ES-I3 (cell line): ENCODE data around the gene SYS1.
A peak's percentile ranks its signal among the peaks of the same experiment; 100 is the strongest.

ENCODE experiments used
- H3K36me3 ChIP-seq: 2 replicates; pipeline ENCODE4 v1.6.1; 2013; ENCODE audit warnings: mild to moderate bottlenecking, low read length, control low read depth, moderate library complexity; ENCODE audit not compliant: insufficient read depth
- H3K4me1 ChIP-seq: 2 replicates; pipeline ENCODE4 v1.6.1; 2013; ENCODE audit warnings: mild to moderate bottlenecking, control low read depth, low read length; ENCODE audit not compliant: insufficient read depth
- H3K9ac ChIP-seq: 2 replicates; pipeline ENCODE4 v1.6.1; 2013; ENCODE audit warnings: low read depth, mild to moderate bottlenecking, low read length, moderate library complexity
- H3K9me3 ChIP-seq: 2 replicates; pipeline ENCODE4 v1.6.1; 2013; ENCODE audit warnings: mild to moderate bottlenecking, low read length, moderate library complexity; ENCODE audit not compliant: control insufficient read depth, insufficient read depth

The SYS1 gene

DNA sequence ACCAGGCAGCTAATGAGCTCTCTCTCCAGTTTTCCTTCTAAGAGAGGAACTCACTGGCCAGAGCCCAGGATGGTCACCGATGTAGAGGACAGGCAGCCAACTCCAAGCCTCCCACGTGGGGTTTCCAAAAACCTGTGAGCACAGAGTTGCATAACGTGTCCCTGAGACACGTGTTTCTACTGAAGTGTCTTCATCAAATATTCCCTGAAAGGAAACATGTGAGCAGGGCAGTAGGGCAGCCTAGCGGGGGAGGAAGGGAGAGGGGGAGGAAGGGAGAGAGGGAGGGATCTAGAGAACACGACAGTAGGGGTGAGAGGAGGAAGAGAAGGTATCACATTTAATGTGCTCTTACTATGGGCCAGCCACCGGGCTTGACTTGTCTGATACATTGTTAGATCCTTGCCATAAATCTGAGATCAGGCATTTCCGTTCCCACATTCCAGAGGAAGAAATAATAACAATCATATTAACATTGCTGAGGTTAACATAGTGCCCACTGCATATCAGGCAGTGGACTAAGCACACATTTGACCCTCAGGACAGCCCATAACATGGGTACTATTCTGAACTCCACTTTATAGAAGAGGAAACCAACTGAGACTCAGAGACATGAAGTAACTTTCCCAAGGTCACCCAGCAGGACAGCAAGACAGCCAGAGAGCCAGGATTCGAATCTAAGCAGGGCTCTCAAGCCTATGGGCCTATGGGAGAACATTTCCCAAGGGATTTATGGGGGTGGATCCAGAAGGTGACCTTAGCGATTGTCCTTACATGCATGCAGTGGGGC is 4.5 kb upstream of the SYS1 start:
- H3K36me3 ChIP-seq: no peaks in the 10 kb centered on the region
- H3K4me1 ChIP-seq: peaks cover 23% of the 10 kb centered on the region
- H3K9ac ChIP-seq: no peak overlapping the region
- no peaks in the 10 kb centered on the region for H3K9me3 ChIP-seq

DNA sequence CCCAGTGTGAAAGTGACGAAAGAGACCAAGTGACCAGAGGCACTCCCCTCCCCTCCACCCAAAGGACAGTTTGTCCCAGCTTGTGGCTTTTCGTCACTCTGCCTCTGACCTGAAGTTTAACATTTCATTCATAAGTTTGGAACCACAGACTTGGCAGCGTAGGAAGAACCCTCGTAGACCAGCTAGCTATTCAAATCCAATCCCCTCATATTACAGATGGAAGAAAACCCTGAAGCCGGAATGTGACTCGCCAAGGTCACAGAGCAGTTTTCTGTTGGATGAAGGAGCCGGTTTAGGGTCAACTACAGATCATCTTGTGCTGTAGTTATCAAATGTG is 3.9 kb upstream of the SYS1 start:
- H3K4me1 ChIP-seq: peaks cover 27% of the 10 kb centered on the region
- no peaks in the 10 kb centered on the region for H3K36me3 ChIP-seq
- no peaks in the 10 kb centered on the region for H3K9me3 ChIP-seq
- H3K9ac ChIP-seq: no peak overlapping the region

DNA sequence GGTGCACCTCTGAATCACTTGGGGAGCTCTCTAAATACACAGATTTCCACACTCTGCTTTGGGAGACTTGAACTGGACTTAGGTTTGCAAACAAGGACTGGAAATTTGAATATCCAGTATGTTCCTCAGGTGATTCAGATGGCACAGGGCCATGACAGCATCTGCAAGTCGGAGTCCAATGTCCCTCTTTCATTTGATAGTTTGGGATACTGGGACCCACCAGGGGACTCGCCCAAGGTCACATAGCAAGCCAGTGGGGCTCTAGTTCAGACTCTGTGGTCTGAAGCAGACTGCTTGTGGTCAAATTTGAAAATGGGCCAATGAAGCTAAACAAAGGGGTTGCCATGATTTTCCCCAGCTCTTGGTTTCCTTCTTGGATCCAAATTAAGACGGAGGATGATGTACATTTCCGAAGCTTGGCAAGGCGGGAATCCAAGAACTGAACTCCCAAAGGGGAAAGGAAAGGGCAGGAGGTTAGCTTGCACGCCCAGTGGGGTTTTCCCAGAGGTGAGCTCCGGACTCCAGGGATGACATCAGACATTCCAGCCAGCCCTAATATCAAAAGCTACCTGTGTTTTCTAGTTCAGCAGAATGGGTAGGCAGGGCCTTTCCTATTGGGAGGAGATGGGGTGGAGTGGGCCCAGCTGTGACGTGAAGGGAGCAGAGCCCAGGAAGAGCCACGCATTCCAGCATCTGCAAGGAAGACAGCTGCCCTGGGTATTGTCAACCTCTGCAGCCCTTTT is 3.4 kb upstream of the SYS1 start:
- Histone ChIP-seq H3K4me1 (peaks cover 27% of the 10 kb centered on the region), H3K9ac (no peak overlapping the region), H3K9me3 (no peaks in the 10 kb centered on the region), H3K36me3 (no peaks in the 10 kb centered on the region)

DNA sequence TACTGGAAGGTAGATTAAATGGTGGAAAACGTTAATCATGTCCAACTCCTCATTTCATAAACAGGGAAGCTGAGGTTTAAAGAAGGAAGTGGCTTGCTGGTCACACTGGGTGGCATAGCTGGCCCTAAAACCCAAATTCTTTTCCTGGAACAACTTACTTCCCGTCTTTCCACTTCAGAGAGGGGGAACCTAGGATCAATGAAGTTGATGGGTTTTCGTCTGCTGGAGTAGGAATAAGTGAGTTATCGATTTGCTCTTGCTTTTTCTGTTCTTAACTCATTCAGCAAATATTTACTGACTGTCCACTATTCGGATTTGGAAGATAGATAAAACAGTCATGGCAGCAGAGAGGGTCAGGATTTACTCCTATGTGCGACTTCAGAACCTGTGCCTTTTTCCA is 1.2 kb upstream of the SYS1 start:
- peaks cover 27% of the 10 kb centered on the region for H3K4me1 ChIP-seq
- no peak overlapping the region for H3K9ac ChIP-seq
- no peaks in the 10 kb centered on the region for H3K9me3 ChIP-seq
- H3K36me3 ChIP-seq: no peaks in the 10 kb centered on the region

DNA sequence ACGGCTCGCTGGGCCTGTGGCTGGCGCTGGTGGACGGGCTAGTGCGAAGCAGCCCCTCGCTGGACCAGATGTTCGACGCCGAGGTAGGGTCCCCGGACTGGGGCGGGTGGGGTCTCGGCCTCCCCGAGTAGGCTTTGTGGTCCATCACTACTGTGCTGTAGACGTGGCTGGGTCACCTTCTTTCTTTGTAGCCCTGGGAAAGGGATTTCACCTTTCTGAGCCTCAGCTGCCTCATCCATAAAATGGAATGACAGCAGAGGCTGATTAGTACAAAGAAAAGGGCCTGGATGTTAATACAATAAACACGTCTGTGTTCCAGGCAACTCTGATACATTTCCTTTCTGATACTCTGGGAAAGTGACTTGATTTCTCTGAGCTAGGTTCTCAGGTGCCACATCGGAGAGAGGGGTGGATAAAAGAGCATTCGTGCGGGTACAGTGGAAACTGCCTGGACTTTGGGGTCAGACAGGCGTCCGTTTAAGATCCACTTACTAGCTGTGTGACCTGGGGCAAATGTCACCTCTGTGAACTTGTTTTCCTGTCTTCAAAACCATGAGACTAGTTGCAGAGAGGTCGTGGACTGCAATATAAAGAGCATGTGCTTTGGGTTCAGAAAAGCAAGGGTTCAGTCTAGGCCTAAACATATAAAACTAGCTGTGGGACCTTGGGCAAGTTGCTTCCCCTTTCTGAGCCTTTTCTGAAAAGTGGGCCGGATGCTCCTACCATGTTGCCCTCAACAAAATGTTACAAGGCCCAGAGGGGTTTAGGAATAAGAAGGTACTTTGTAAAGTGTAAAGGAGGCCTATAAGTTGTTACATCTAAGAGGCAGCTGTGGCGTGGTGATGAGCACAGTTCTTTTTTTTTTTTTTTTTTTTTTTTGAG is 896 bp downstream of the SYS1 start:
- peaks cover 16% of the 10 kb centered on the region for H3K4me1 ChIP-seq
- no peaks in the 10 kb centered on the region for H3K9me3 ChIP-seq
- no peaks in the 10 kb centered on the region for H3K36me3 ChIP-seq
- peak overlapping the region; percentile 86; the same call in 1 of the 2 replicates for H3K9ac ChIP-seq

DNA sequence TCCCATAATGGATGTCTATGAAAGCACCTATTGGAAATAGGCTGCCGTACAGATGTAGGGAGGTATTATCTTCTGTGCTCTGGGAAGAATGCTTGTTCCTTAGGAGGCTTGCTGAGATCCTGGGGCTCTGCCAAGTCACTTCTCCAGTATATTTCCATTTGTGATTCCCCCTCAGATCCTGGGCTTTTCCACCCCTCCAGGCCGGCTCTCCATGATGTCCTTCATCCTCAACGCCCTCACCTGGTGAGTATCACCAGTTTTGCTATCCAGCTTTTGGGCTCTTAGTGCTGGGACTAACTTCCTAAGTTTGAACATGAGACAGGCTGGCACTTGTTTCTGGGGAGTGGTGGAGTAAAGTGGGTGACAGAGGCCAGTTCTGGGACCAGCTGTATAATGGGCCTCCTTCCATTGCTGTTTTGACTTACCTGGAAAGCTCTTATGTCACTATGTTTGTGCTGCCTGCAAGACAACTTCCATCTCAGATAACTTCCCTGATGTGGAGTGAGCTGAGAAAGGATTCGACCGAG is 2.6 kb downstream of the SYS1 start:
- Histone ChIP-seq H3K4me1 (peaks cover 4% of the 10 kb centered on the region; the same call in 1 of the 2 replicates), H3K9me3 (no peaks in the 10 kb centered on the region), H3K9ac (no peak overlapping the region), H3K36me3 (no peaks in the 10 kb centered on the region)

DNA sequence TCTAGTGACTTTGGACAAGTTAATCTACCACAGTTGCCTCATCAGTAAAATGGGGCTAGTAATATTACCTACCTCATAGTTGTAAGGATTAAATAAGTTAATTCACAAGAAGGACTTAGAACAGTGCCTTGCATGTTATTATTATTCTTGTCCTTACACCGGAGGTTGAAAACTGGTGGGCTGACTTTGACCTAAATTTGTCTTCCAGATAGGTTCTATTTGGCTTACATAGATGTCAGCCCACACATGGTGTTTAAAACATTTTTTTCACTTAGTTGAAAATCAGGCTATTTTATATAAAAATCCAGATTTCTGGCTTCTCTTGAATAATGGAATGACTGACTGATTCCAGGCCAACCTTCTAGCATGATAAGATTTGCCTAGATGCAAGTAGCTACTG is 3.2 kb downstream of the SYS1 start:
- Histone ChIP-seq H3K9me3 (no peaks in the 10 kb centered on the region), H3K36me3 (no peaks in the 10 kb centered on the region), H3K9ac (no peak overlapping the region), H3K4me1 (peaks cover 4% of the 10 kb centered on the region; the same call in 1 of the 2 replicates)

DNA sequence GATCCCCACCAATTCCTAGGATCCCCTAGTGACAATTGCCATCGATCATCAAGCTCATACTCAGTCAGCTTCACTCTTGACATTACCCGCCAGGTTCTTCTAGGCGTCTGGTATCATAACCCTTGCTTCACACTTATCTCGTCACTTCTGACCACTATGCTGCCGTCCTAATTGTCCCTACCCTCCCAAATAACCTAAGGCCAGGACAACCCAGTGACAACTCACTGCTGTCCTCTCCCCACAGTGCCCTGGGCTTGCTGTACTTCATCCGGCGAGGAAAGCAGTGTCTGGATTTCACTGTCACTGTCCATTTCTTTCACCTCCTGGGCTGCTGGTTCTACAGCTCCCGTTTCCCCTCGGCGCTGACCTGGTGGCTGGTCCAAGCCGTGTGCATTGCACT is 3.7 kb downstream of the SYS1 start:
- H3K4me1 ChIP-seq: peaks cover 4% of the 10 kb centered on the region; the same call in 1 of the 2 replicates
- H3K9me3 ChIP-seq: no peaks in the 10 kb centered on the region
- H3K36me3 ChIP-seq: no peaks in the 10 kb centered on the region
- H3K9ac ChIP-seq: no peak overlapping the region

DNA sequence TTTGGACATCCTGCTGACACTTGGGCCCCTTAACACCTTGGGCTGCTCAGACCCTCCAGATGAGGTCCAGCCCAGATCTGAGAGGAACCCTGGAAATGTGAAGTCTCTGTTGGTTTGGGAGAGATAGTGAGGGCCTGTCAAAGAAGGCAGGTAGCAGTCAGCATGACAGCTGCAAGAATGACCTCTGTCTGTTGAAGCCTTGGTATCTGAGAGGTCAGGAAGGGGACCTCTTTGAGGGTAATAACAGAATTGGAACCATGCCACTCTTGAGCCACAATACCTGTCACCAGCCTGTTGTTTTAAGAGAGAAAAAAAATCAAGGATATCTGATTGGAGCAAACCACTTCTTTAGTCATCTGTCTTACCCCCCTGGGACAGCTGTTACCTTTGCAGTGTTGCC is 4.2 kb downstream of the SYS1 start:
- H3K4me1 ChIP-seq: peaks cover 4% of the 10 kb centered on the region; the same call in 1 of the 2 replicates

DNA sequence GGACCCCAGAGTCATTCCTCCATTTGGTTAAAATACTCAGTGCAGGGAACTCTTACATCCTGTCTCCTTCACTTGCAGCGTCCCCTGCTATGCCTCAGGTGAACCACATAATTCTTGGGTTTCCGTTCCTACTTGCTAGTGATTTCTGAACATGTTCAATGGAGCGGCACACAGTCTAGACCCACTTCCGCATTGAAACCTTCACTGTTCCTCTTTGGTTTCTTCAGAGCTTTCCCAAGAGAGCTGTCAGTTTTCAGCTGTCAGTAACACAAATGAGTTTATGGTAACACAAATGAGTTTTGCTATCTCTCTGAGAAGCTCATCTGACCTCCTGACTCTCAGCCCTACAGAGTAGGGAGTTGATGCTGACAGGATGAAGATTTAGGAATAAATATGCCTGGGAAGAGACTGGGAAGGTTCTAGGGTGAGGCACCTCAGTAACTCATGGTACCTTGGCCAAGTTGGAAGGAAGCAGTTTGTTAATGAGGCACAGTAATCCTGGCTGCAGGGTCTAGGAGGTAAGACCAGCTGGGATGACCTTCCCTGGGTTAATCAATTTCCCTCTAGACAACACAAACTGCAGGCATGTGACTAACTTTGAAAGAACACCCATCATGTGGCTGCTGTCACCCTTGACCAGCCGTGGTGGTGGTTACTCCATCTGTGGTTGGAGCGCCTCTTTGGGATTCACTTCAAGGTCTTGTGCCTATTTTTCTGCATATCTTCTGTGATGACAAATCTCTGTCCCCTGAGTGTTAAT is 5.4 kb downstream of the SYS1 start:
- H3K36me3 ChIP-seq: no peaks in the 10 kb centered on the region
- H3K9me3 ChIP-seq: no peaks in the 10 kb centered on the region
- no peak overlapping the region for H3K9ac ChIP-seq
- peaks cover 4% of the 10 kb centered on the region; the same call in 1 of the 2 replicates for H3K4me1 ChIP-seq

More for the DNA sequence above, 4.2 kb downstream of the SYS1 start:
- Histone ChIP-seq H3K9ac (no peak overlapping the region), H3K9me3 (no peaks in the 10 kb centered on the region), H3K36me3 (no peaks in the 10 kb centered on the region)

DNA sequence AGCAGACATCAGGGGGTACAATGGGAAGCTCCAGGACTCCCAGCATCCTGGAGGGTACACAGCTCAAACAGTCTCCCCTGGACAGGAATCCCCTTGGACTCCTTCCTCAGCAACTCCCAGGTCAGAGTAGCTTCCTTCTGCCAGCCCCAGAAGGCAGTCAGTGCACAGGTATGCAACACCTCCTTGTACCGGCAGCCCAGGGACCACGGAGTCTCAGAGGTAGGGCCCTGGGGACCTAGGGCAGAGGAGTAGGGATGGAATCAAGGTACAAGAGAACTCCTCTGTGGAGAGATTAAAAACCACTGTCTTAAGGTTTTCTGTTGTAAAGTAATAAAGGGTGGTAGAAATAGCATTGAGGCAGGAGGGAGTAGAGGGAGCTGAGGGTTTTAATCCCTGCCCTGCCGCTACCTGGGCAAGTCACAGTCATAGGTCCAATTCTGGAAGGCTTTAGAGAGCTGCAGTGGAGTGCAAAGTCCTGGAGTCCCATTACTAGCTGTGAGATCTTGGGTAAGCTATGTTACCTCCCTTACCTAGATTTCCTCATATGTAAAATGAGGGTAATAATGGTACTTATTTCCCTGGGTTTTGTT is 7.7 kb downstream of the SYS1 start:
- no peak overlapping the region for H3K9ac ChIP-seq
- H3K4me1 ChIP-seq: no peaks in the 10 kb centered on the region
- H3K36me3 ChIP-seq: no peaks in the 10 kb centered on the region
- H3K9me3 ChIP-seq: no peaks in the 10 kb centered on the region

DNA sequence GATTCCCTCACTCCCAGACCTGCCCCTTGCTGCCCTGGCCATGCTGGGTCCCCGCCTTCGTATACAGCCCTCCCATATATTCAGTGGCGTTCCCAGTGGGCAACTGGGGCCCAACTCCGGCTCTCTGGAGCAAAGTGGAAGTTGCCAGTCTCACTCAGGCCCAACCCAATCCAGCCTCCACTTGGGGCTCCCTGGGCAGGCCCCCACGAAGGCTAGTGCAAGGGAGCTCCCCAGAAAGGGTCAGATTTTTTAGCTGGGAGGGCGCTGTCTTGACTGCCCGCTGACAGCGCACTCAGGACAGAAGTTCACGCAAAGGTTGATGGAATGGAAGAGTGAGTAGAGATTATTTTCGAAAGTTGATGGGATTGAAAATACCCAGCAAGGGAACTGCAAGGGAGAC is 9.3 kb downstream of the SYS1 start:
- Histone ChIP-seq H3K9ac (peak overlapping the region; percentile 55; the same call in 1 of the 2 replicates), H3K4me1 (no peaks in the 10 kb centered on the region), H3K36me3 (no peaks in the 10 kb centered on the region), H3K9me3 (no peaks in the 10 kb centered on the region)

DNA sequence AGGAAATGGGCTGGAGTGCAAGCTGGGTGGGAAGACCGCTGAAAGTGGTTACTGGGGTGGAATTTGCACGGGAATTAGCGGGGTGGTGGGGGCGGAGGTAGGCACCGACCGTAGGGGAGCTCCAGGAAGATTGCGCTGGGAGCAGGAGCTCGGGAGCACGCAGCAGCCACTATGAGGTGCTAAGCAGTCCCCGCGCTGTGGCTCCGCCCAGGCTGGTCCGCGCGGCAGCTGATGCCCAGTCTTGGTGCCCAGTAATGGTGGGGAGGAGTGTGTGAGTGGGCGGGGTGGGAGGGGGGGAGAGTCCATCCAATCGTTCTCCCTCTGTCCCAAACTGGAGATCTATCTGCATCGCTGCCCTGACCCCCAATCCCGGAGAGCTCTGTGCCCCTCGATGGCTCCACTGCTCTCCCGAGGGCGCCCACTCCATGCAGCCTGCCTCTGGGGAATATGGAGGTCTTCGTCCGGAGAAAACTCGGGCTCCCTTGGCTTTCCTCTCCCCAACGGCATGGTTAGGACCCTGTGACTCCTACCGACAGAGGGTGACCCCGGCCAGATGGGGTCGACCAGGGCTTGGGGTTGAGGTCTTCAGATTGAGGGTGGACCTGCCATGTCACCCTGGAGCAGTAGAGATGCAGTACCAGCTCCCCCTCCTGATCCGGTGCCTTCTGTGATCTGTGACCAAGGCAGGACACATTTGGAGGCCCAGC is 9.8 kb downstream of the SYS1 start:
- H3K9ac ChIP-seq: peak overlapping the region; percentile 55; the same call in 1 of the 2 replicates
- no peaks in the 10 kb centered on the region for H3K36me3 ChIP-seq
- no peaks in the 10 kb centered on the region for H3K4me1 ChIP-seq
- H3K9me3 ChIP-seq: no peaks in the 10 kb centered on the region
